K562 (cell line): ENCODE data around the gene CHD3. TPM values are rescaled to one million over a fixed set of nuclear protein-coding genes. Genes with fewer than 3 reads are reported as not detected.

ENCODE experiments used
- ATAC-seq: fragments of 200-7000 bp; cut with Tn5 transposase; 3 replicates; pipeline ENCODE4 v1.9.1; 2020; ENCODE audit warnings: moderate library complexity
- BruUV-seq: library from RNA; stranded (reverse); fragments of 400-500 nt; replicated peaks from 2 replicates; lab custom pipeline; 2021; lab: Mats Ljungman, UMichigan
- CTCF ChIA-PET: fragments of 300-600 bp; formaldehyde crosslinking; extraction: SDS; loops from one replicate; lab custom pipeline; 2021; ENCODE audit warnings: low intra/inter-chr PET ratio; lab: Yijun Ruan, JAX
- POLR2A ChIA-PET: fragments of 300-600, 350-650 bp; sonication (Branson Sonifier 250); formaldehyde crosslinking; extraction: SDS; loops from one replicate; lab custom pipeline; 2021; ENCODE audit warnings: antibody characterized with exemption, inconsistent platforms; lab: Yijun Ruan, JAX
- DNase-seq, 4 experiments: peaks; one replicate each; pipeline versions ENCODE4 v3.0.0 to v3.0.0-alpha.2; 2011 to 2018; ENCODE audit warnings: low spot score in 3 of 4, mixed read lengths in 3 of 4; ENCODE audit errors: extremely low read depth in 1 of 4
- FAIRE-seq: peaks from 2 replicates; lab custom pipeline; 2011; peaks lifted over from hg19 to GRCh38; lab: Jason Lieb, UNC
- H2AFZ ChIP-seq: 2 replicates; pipeline ENCODE4 v1.6.0; 2011; ENCODE audit warnings: low read depth, low read length, control low read depth, inconsistent platforms
- H3K27ac ChIP-seq: fragments of 200-600 bp; 3 replicates; pipeline ENCODE4 v1.8.0; 2011; ENCODE audit warnings: low read depth, mild to moderate bottlenecking, control low read depth, inconsistent platforms, low read length, moderate library complexity, mixed read lengths; ENCODE audit errors: extremely low read depth
- H3K27me3 ChIP-seq, 2 experiments: fragments of 300-600 bp in 1 of 2; 2 replicates in 1 of 2; 3 replicates in 1 of 2; pipeline versions ENCODE4 v1.6.0 to v1.8.0; 2011; ENCODE audit warnings: inconsistent platforms in 2 of 2, low read length in 2 of 2, mild to moderate bottlenecking in 1 of 2, mixed read lengths in 1 of 2, moderate library complexity in 1 of 2; ENCODE audit not compliant: control insufficient read depth in 2 of 2, insufficient read depth in 2 of 2
- H3K36me3 ChIP-seq: fragments of 300-600 bp; 3 replicates; pipeline ENCODE4 v1.8.0; 2011; ENCODE audit warnings: mild to moderate bottlenecking, low read length, inconsistent platforms; ENCODE audit not compliant: control insufficient read depth, insufficient read depth
- H3K4me1 ChIP-seq, 2 experiments: fragments of 200-600 bp in 1 of 2; replicated peaks in 1 of 2; 2 replicates in 1 of 2; 3 replicates in 1 of 2; pipeline versions ENCODE4 v1.5.1 to v1.8.0; 2011; ENCODE audit warnings: inconsistent platforms in 2 of 2, low read length in 2 of 2, mild to moderate bottlenecking in 1 of 2, mixed read lengths in 1 of 2, moderate library complexity in 1 of 2; ENCODE audit not compliant: control insufficient read depth in 2 of 2, insufficient read depth in 2 of 2
- H3K4me2 ChIP-seq: 2 replicates; pipeline ENCODE4 v1.6.1; 2011; ENCODE audit warnings: low read length, control low read depth, inconsistent platforms, mixed read lengths; ENCODE audit not compliant: insufficient read depth
- H3K4me3 ChIP-seq: fragments of 200-600 bp; sonication (generic), shearing (Covaris generic); 2 replicates; pipeline ENCODE4 v1.5.1; 2016; ENCODE audit warnings: control low read depth, inconsistent platforms
- H3K79me2 ChIP-seq: fragments of 200-600 bp; 3 replicates; pipeline ENCODE4 v1.8.0; 2011; ENCODE audit warnings: low read length, inconsistent platforms; ENCODE audit not compliant: control insufficient read depth, insufficient read depth
- H3K9ac ChIP-seq, 2 experiments: 2 replicates each; pipeline versions ENCODE4 v1.6.0 to v1.6.1; 2011; ENCODE audit warnings: low read depth in 2 of 2, low read length in 2 of 2, control low read depth in 1 of 2, inconsistent platforms in 1 of 2, mild to moderate bottlenecking in 1 of 2, mixed read lengths in 1 of 2; ENCODE audit not compliant: insufficient read depth in 1 of 2
- H3K9me1 ChIP-seq: one replicate; pipeline ENCODE4 v1.6.0; 2011; ENCODE audit warnings: inconsistent platforms, mild to moderate bottlenecking, low read length, moderate library complexity; ENCODE audit not compliant: control insufficient read depth, insufficient read depth
- H3K9me3 ChIP-seq: replicated peaks from 2 replicates; pipeline ENCODE4 v1.5.1; 2011; ENCODE audit warnings: low read depth, low read length, inconsistent platforms; ENCODE audit not compliant: control insufficient read depth, insufficient read depth
- H4K20me1 ChIP-seq: replicated peaks from 2 replicates; pipeline ENCODE4 v1.6.1; 2011; ENCODE audit warnings: low read length, inconsistent platforms, mixed read lengths; ENCODE audit not compliant: control insufficient read depth, insufficient read depth
- DLX4 ChIP-seq: fragments of 250-450 bp; sonication (Bioruptor Pico); IDR thresholded peaks from 2 replicates; pipeline ENCODE4 v1.6.1; 2021; ENCODE audit warnings: mild to moderate bottlenecking
- E2F5 ChIP-seq: sonication (generic); formaldehyde crosslinking; IDR thresholded peaks from 2 replicates; pipeline ENCODE4 v1.8.0; 2022; ENCODE audit warnings: mild to moderate bottlenecking, missing genetic modification reagents
- LCOR ChIP-seq: sonication (generic); formaldehyde crosslinking; IDR thresholded peaks from 2 replicates; pipeline ENCODE4 v1.8.0; 2022; ENCODE audit warnings: mild to moderate bottlenecking, missing genetic modification reagents
- MLX ChIP-seq, 2 experiments: fragments of 450-650 bp in 1 of 2; sonication (generic) in 1 of 2; formaldehyde crosslinking; conservative IDR thresholded peaks; 2 replicates each; pipeline versions ENCODE4 v1.4.0 to v1.8.1; 2020 to 2022; ENCODE audit warnings: mild to moderate bottlenecking in 1 of 2, missing genetic modification reagents in 1 of 2
- NCOA6 ChIP-seq: fragments of 450-650 bp; IDR thresholded peaks from 2 replicates; pipeline ENCODE4 v1.6.1; 2017; ENCODE audit warnings: mild to moderate bottlenecking
- NFRKB ChIP-seq: fragments of 450-650 bp; IDR thresholded peaks from 2 replicates; pipeline ENCODE4 v1.6.1; 2016; ENCODE audit warnings: low read depth
- PHB2 ChIP-seq: fragments of 450-650 bp; IDR thresholded peaks from 2 replicates; pipeline ENCODE4 v1.6.1; 2017; ENCODE audit warnings: low read depth
- SMAD2 ChIP-seq: fragments of 150-350 bp; IDR thresholded peaks from 2 replicates; pipeline ENCODE4 v1.6.1; 2014; ENCODE audit warnings: low read depth, mild to moderate bottlenecking, low read length
- SMC3 ChIP-seq: conservative IDR thresholded peaks from 2 replicates; pipeline ENCODE4 v1.6.1; 2011; ENCODE audit warnings: low read depth, low read length, improper control_type of control experiment; ENCODE audit not compliant: insufficient read depth
- TAF7 ChIP-seq: fragments of 450-650 bp; IDR thresholded peaks from 2 replicates; pipeline ENCODE4 v1.6.1; 2016; ENCODE audit warnings: missing genetic modification characterization, missing compliant biosample characterization
- ZBTB8A ChIP-seq: fragments of 450-650 bp; IDR thresholded peaks from 2 replicates; pipeline ENCODE4 v1.6.1; 2018; ENCODE audit warnings: mild to moderate bottlenecking, moderate library complexity; ENCODE audit not compliant: partially characterized antibody
- ZNF197 ChIP-seq: fragments of 200-800 bp; sonication (Bioruptor generic); IDR thresholded peaks from 2 replicates; pipeline ENCODE4 v1.6.1; 2016; ENCODE audit warnings: low read depth, missing genetic modification characterization, missing compliant biosample characterization
- ZNF232 ChIP-seq: sonication (generic); formaldehyde crosslinking; IDR thresholded peaks from 2 replicates; pipeline ENCODE4 v1.8.0; 2022; ENCODE audit warnings: mild to moderate bottlenecking, missing genetic modification reagents
- whole genome bisulfite sequencing: fragments of 100-300 bp; shearing (Covaris generic); methylation state at CpG from one replicate; pipeline ENCODE4 v1.1.6; 2016; ENCODE audit warnings: low coverage, mixed read lengths; ENCODE audit not compliant: insufficient coverage; ENCODE audit errors: missing lambda C conversion rate; 5-methylcytosine and 5-hydroxymethylcytosine counted together
- in situ Hi-C: fragments of 300-500 bp; cut with MboI; formaldehyde crosslinking; loops from 4 replicates; pipeline ENCODE4 v1.15.0; 2018; ENCODE audit warnings: inconsistent platforms, mixed read lengths
- intact Hi-C: fragments of 100-400 bp; cut with micrococcal nuclease; formaldehyde crosslinking; loops from 2 replicates; pipeline ENCODE4 v1.14.2; 2022
- polyA plus RNA-seq, 8 experiments: library from polyadenylated mRNA; depleted of rRNA in 4 of 8; stranded (reverse) in 5 of 8; unstranded in 3 of 8; fragments of >200 nt; fragmentation: Nextera tagmentation in 2 of 8; fragmentation: Illumina TruSeq in 1 of 8; extraction: Ambion mirVana in 2 of 8; extraction: Trizol in 1 of 8; gene quantifications; 2 replicates each; pipeline versions ENCODE4 v1.2.1 to v1.2.3, GENCODE V29; 2011 to 2014; ENCODE audit warnings: inconsistent platforms in 1 of 8, missing spikeins in 1 of 8
- total RNA-seq, 7 experiments: library from RNA; depleted of rRNA in 6 of 7; stranded (reverse); fragments of >200 nt in 6 of 7; fragmentation: Illumina TruSeq in 2 of 7; extraction: Trizol in 2 of 7; gene quantifications; 2 replicates each; pipeline versions ENCODE4 v1.2.1 to v1.2.3, GENCODE V29; 2011 to 2021; ENCODE audit warnings: low replicate concordance in 1 of 7
- TF ChIP-seq, protein P1 (sequence below), 2 experiments: fragments of 450-650 bp; conservative IDR thresholded peaks; 2 replicates each; pipeline ENCODE4 v1.6.1; 2017; ENCODE audit warnings: mild to moderate bottlenecking in 2 of 2, moderate library complexity in 2 of 2
- TF ChIP-seq, protein P2 (sequence below): sonication (generic); formaldehyde crosslinking; IDR thresholded peaks from 2 replicates; pipeline ENCODE4 v1.9.0; 2022; ENCODE audit warnings: mild to moderate bottlenecking, missing genetic modification reagents

The CHD3 gene
- total and polyA plus RNA-seq, 9 of the 15 experiments (the other 6 are each of a cell fraction or from before 2014, with no cell fraction given) = 0.39 to 38.2 (median 21.2) TPM

DNA sequence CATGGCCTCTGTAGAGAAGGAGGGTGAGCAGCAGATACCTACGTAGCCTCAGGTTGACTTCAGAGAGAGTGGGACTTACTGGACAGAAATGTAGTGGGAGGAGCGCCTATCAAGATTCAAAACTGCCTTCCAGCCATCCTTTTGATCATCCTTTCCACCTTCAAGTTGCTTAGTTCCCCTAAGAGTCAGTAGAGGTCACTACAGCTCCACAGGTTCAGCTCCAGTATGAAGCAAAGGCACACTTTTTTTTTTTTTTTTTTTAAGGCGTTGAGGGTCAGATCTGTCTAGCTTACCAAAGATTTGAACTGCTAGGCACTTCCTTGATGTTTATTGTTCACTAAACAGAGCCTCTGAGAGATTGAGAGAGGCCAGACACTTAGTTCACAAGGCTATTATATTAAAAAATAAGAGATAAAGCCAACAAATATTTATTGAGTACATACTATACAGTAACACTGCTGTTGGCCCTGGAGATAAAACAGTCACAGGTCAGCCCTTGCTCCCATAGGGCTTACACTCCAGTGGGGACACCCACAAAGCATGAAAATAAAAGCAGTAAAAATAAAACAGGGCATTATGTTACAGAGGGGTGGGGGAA, 24.4 kb downstream of the CHD3 start (continued):
- TF ChIP-seq SMC3 = peak; percentile 64

DNA sequence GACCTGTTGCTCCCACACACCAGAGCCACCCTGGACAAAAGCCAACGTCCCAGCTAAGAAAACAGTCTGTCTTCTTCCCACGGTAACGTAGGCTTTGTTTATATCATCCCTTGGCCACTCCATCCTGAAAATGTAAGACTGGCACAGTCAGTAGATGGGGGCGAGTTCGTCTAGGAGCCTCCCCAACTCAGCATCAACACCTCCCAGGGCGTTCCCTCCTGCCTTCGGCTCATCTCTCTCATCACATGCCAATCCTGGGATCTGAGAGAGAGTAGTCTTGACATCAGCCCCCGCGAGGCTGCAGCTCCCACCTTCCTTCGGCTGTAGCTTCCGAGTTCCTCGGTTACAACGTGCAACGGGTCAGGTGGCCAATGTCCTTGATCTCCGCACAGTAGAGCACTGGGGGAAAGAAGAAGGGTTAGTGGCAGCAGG, 26.6 kb downstream of the CHD3 start:
- Histone ChIP-seq H3K9ac (peak overlapping the region; percentile 46 to 92), H3K36me3 (peaks cover 16% of the 10 kb centered on the region; the same call in 2 of the 3 replicates), H3K9me1 (no peaks in the 10 kb centered on the region), H3K4me2 (peak overlapping the region; percentile 87), H3K9me3 (no peaks in the 10 kb centered on the region), H3K79me2 (peaks cover 8% of the 10 kb centered on the region; the same call in 1 of the 3 replicates), H3K27me3 (no peaks in the 10 kb centered on the region), H2AFZ (peak overlapping the region; percentile 89), H4K20me1 (no peaks in the 10 kb centered on the region), H3K4me1 (peaks cover 18 to 24% of the 10 kb centered on the region in 2 experiments; a peak in 4 of 5 replicates), H3K27ac (peak overlapping the region; percentile 88; the same call in 2 of the 3 replicates), H3K4me3 (peak overlapping the region; percentile 46)
- peak; percentile 58 for ATAC-seq
- in situ Hi-C loops (loop anchor here (5.0 kb wide), 1 partner anchor 72 kb away; no protein-coding TSS in a partner anchor), intact Hi-C loops (no loop called here)
- no peak for FAIRE-seq
- no peak for DNase-seq
- WGBS = 0% methylated on average over 8 of the region's 15 CpGs
- CTCF ChIA-PET = interaction anchor here (0.7 to 3.9 kb wide), 2 partner anchors 74 to 84 kb away, joined by 5 to 52 read pairs; no protein-coding TSS in a partner anchor
- POLR2A ChIA-PET = interaction anchor here (0.7 to 1.7 kb wide), 3 partner anchors 14 to 289 kb away, joined by 3 to 8 read pairs (median 5); partner anchors contain the start of genes CNTROB and TRAPPC1
- TSS peak; percentile 72 for BruUV-seq
- TF ChIP-seq LCOR (CRISPR knock-in tag) (no peak; the same call in 1 of the 2 replicates), TAF7 (tag) (no peak), DLX4 (CRISPR knock-in tag) (no peak), ZNF232 (0 out of 2 replicates have a peak, but pooled peaks have one; percentile 37), SMAD2 (no peak), E2F5 (CRISPR knock-in tag) (0 out of 2 replicates have a peak, but pooled peaks have one; percentile 14), MLX (CRISPR knock-in tag; conservative IDR thresholded peaks at IDR 0.05) (no peak), NFRKB (no peak), ZNF197 (CRISPR knock-in tag) (no peak), ZBTB8A (no peak), NCOA6 (no peak), PHB2 (no peak)
- TF ChIP-seq, protein P1, sequence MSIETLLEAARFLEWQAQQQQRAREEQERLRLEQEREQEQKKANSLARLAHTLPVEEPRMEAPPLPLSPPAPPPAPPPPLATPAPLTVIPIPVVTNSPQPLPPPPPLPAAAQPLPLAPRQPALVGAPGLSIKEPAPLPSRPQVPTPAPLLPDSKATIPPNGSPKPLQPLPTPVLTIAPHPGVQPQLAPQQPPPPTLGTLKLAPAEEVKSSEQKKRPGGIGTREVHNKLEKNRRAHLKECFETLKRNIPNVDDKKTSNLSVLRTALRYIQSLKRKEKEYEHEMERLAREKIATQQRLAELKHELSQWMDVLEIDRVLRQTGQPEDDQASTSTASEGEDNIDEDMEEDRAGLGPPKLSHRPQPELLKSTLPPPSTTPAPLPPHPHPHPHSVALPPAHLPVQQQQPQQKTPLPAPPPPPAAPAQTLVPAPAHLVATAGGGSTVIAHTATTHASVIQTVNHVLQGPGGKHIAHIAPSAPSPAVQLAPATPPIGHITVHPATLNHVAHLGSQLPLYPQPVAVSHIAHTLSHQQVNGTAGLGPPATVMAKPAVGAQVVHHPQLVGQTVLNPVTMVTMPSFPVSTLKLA (conservative IDR thresholded peaks at IDR 0.05) = peak in 1 of 2 experiments; percentile 6; a peak in 1 of 4 replicates
- TF ChIP-seq, protein P2, sequence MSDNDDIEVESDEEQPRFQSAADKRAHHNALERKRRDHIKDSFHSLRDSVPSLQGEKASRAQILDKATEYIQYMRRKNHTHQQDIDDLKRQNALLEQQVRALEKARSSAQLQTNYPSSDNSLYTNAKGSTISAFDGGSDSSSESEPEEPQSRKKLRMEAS = no peak
